ENCODE results near the gene LRRC8D. TPM values are rescaled to one million over a fixed set of nuclear protein-coding genes. Genes with fewer than 3 reads are reported as not detected.

The LRRC8D gene
- total RNA-seq, 1 experiment from 2014 or later = 19.6 TPM

GRCh38 chr1:89781494-89782126 is 39.2 kb upstream of the LRRC8D start:
- no peak overlapping the region for H2AFZ ChIP-seq (ENCODE audit: low read length)
- no peak overlapping the region for H3K27ac ChIP-seq (ENCODE audit: low read length)
- intact Hi-C loops (cut with micrococcal nuclease) = loop anchor here (10.0 kb wide), 1 partner anchor 323 kb away; no protein-coding TSS in a partner anchor
- no peak overlapping the region for H3K4me2 ChIP-seq (ENCODE audit: low read length)
- H4K20me1 ChIP-seq (ENCODE audit: low read length) = no peaks in the 10 kb centered on the region
- H3K4me3 ChIP-seq (ENCODE audit: low read length) = no peak overlapping the region
- no peaks in the 10 kb centered on the region for H3K27me3 ChIP-seq (ENCODE audit: low read length)
- TF ChIP-seq CTCF (conservative IDR thresholded peaks at IDR 0.05; ENCODE audit: low read depth, low read length) (no peak), EZH2 (IDR thresholded peaks at IDR 0.05; ENCODE audit: low read length, unreplicated experiment) (no peak), EZH2phosphoT487 (IDR thresholded peaks at IDR 0.05; ENCODE audit: borderline replicate concordance, low read length) (no peak)
- no TSS peak for BruUV-seq (replicated peaks)
- DNase-seq = no peak
- ChIA-PET CTCF (interaction anchor here (0.6 kb wide), 1 partner anchor 345 kb away, joined by 3 read pairs; no protein-coding TSS in a partner anchor), POLR2A (ENCODE audit: unreplicated experiment) (no interaction called here)
- H3K9me2 ChIP-seq (replicated peaks; ENCODE audit: low read length) = no peaks in the 10 kb centered on the region
- H3K9ac ChIP-seq (ENCODE audit: low read length) = no peak overlapping the region
- ATAC-seq = no peak
- H3K36me3 ChIP-seq (ENCODE audit: low read depth, low read length) = no peaks in the 10 kb centered on the region
- no peaks in the 10 kb centered on the region for H3K79me2 ChIP-seq (ENCODE audit: low read length)
- H3K9me3 ChIP-seq (ENCODE audit: low read length) = no peaks in the 10 kb centered on the region
- H3K4me1 ChIP-seq (ENCODE audit: insufficient read depth, low read length) = no peaks in the 10 kb centered on the region
- no peaks in the 10 kb centered on the region for H3F3A ChIP-seq (ENCODE audit: low read length, unreplicated experiment)

- no peak overlapping the region for H3K9ac ChIP-seq (ENCODE audit: low read length)
- CTCF ChIA-PET = no interaction called here
- no peak overlapping the region for H3K27ac ChIP-seq (ENCODE audit: low read length)
- intact Hi-C loops (cut with micrococcal nuclease) = loop anchor here (10.0 kb wide), 1 partner anchor 318 kb away; no protein-coding TSS in a partner anchor
- DNase-seq (no peak), ATAC-seq (no peak)
- H3K4me1 ChIP-seq (ENCODE audit: insufficient read depth, low read length) = no peaks in the 10 kb centered on the region
- H3F3A ChIP-seq (ENCODE audit: low read length, unreplicated experiment) = no peaks in the 10 kb centered on the region
- H4K20me1 ChIP-seq (ENCODE audit: low read length) = no peaks in the 10 kb centered on the region
- H3K4me2 ChIP-seq (ENCODE audit: low read length) = no peak overlapping the region
- no peaks in the 10 kb centered on the region for H3K27me3 ChIP-seq (ENCODE audit: low read length)
- POLR2A ChIA-PET (ENCODE audit: unreplicated experiment) = no interaction called here
- H2AFZ ChIP-seq (ENCODE audit: low read length) = no peak overlapping the region
- no TSS peak for BruUV-seq (replicated peaks)
- no peaks in the 10 kb centered on the region for H3K9me3 ChIP-seq (ENCODE audit: low read length)
- no peaks in the 10 kb centered on the region for H3K36me3 ChIP-seq (ENCODE audit: low read depth, low read length)
- H3K79me2 ChIP-seq (ENCODE audit: low read length) = no peaks in the 10 kb centered on the region
- H3K9me2 ChIP-seq (replicated peaks; ENCODE audit: low read length) = no peaks in the 10 kb centered on the region
- no peak overlapping the region for H3K4me3 ChIP-seq (ENCODE audit: low read length)
- TF ChIP-seq EZH2 (IDR thresholded peaks at IDR 0.05; ENCODE audit: low read length, unreplicated experiment) (no peak), EZH2phosphoT487 (IDR thresholded peaks at IDR 0.05; ENCODE audit: borderline replicate concordance, low read length) (no peak), CTCF (conservative IDR thresholded peaks at IDR 0.05; ENCODE audit: low read depth, low read length) (no peak)
Measured at GRCh38 chr1:89786628-89787214, 34.1 kb upstream of the LRRC8D start.

GRCh38 chr1:89790592-89790991 is 30.2 kb upstream of the LRRC8D start:
- POLR2A ChIA-PET (ENCODE audit: unreplicated experiment) = no interaction called here

More at GRCh38 chr1:89790592-89790991, 30.2 kb upstream of the LRRC8D start:
- H3K4me3 ChIP-seq (ENCODE audit: low read length) = no peak overlapping the region
- no peaks in the 10 kb centered on the region for H3K9me3 ChIP-seq (ENCODE audit: low read length)
- no peaks in the 10 kb centered on the region for H3F3A ChIP-seq (ENCODE audit: low read length, unreplicated experiment)
- no peaks in the 10 kb centered on the region for H3K36me3 ChIP-seq (ENCODE audit: low read depth, low read length)
- DNase-seq (no peak), ATAC-seq (no peak)
- CTCF ChIA-PET = no interaction called here
- no peak overlapping the region for H3K9ac ChIP-seq (ENCODE audit: low read length)
- no peaks in the 10 kb centered on the region for H4K20me1 ChIP-seq (ENCODE audit: low read length)
- no peaks in the 10 kb centered on the region for H3K79me2 ChIP-seq (ENCODE audit: low read length)
- H3K9me2 ChIP-seq (replicated peaks; ENCODE audit: low read length) = no peaks in the 10 kb centered on the region
- no peak overlapping the region for H2AFZ ChIP-seq (ENCODE audit: low read length)
- no TSS peak for BruUV-seq (replicated peaks)
- H3K4me1 ChIP-seq (ENCODE audit: insufficient read depth, low read length) = no peaks in the 10 kb centered on the region
- no peak overlapping the region for H3K27ac ChIP-seq (ENCODE audit: low read length)
- intact Hi-C loops (cut with micrococcal nuclease) = no loop called here
- TF ChIP-seq CTCF (conservative IDR thresholded peaks at IDR 0.05; ENCODE audit: low read depth, low read length) = no peak
- no peak for TF ChIP-seq EZH2 (IDR thresholded peaks at IDR 0.05; ENCODE audit: low read length, unreplicated experiment)
- no peak for TF ChIP-seq EZH2phosphoT487 (IDR thresholded peaks at IDR 0.05; ENCODE audit: borderline replicate concordance, low read length)
- H3K4me2 ChIP-seq (ENCODE audit: low read length) = no peak overlapping the region
- no peaks in the 10 kb centered on the region for H3K27me3 ChIP-seq (ENCODE audit: low read length)
